ENCODE measurements around the gene MNX1. TPM values are rescaled to one million over a fixed set of nuclear protein-coding genes. Genes with fewer than 3 reads are reported as not detected.

Gene MNX1
- total and polyA plus RNA-seq, 10 of the 15 experiments (the other 5 are each of a cell fraction or from before 2014, with no cell fraction given): 0.22 to 2.7 (median 1.3) TPM; not detected in 1

- H2AFZ ChIP-seq (ENCODE audit: control insufficient read depth, low read depth, low read length): no peak overlapping the region
- H3K9ac ChIP-seq (ENCODE audit: control insufficient read depth, insufficient read depth, low read length): no peak overlapping the region
- FAIRE-seq (no peak), DNase-seq (ENCODE audit: low read depth, low spot score) (no peak), ATAC-seq (no peak)
- intact Hi-C loops (cut with micrococcal nuclease; ENCODE audit: unreplicated experiment) (no loop called here), in situ Hi-C loops (cut with MboI) (no loop called here)
- H3K4me3 ChIP-seq: no peak overlapping the region
- SMC1A ChIA-PET (ENCODE audit: uncharacterized antibody, unreplicated experiment): no interaction called here
- no peak overlapping the region for H3K27ac ChIP-seq (ENCODE audit: control insufficient read depth, insufficient read depth)
- no peaks in the 10 kb centered on the region for H3K79me2 ChIP-seq (ENCODE audit: control insufficient read depth, insufficient read depth, low read length)
- no TSS peak for BruUV-seq (replicated peaks)
- no peaks in the 10 kb centered on the region for H3K4me1 ChIP-seq (ENCODE audit: control insufficient read depth, insufficient read depth, low read length)
- CTCF ChIA-PET: no interaction called here
- POLR2A ChIA-PET: no interaction called here
- no peaks in the 10 kb centered on the region for H4K20me1 ChIP-seq (ENCODE audit: control insufficient read depth, insufficient read depth)
- H3K4me2 ChIP-seq (ENCODE audit: control insufficient read depth, insufficient read depth): no peak overlapping the region
- TF ChIP-seq PAX5 (IDR thresholded peaks at IDR 0.05; ENCODE audit: borderline replicate concordance, low read depth, low read length): no peak
- TF ChIP-seq ELK1 (IDR thresholded peaks at IDR 0.05; ENCODE audit: low read depth, low read length): no peak
- no peak for TF ChIP-seq KLF5 (IDR thresholded peaks at IDR 0.05; ENCODE audit: partially characterized antibody)
- no peak for TF ChIP-seq ZNF592 (IDR thresholded peaks at IDR 0.05)
- no peak for TF ChIP-seq NKRF (conservative IDR thresholded peaks at IDR 0.05)
- TF ChIP-seq SIN3A (IDR thresholded peaks at IDR 0.05; ENCODE audit: low read depth, low read length): no peak
- H3K27me3 ChIP-seq (replicated peaks in 1 of 2; ENCODE audit: control insufficient read depth in 2 of 2, insufficient read depth in 2 of 2, low read length in 1 of 2): no peaks in the 10 kb centered on the region; a peak in 2 of 4 replicates
- no peaks in the 10 kb centered on the region for H3K36me3 ChIP-seq (ENCODE audit: control insufficient read depth in 2 of 2, insufficient read depth in 2 of 2, low read length in 1 of 2)
- RAD21 ChIA-PET (ENCODE audit: unreplicated experiment): no interaction called here
- WGBS (ENCODE audit: insufficient coverage, insufficient replicate concordance, low lambda C conversion rate, missing lambda C conversion rate): 34% methylated on average over 12 of the region's 12 CpGs
- H3K9me3 ChIP-seq (replicated peaks; ENCODE audit: control insufficient read depth, insufficient read depth, low read length): no peaks in the 10 kb centered on the region
Measured at GRCh38 chr7:157043745-157044144, 33.3 kb upstream of the MNX1 start.
